NCI-H187 treated with DMSO at 0.1 percent for 48 hours (cell line): ENCODE measurements around the gene C5.
A peak's percentile ranks its signal among the peaks of the same experiment; 100 is the strongest.
"Not testable (repeated sequence)": the region's sequence is repeated elsewhere in the genome, so short reads cannot be mapped to it uniquely, and the experiment has no call there.

Source experiments
- DNase-seq: peaks from one replicate; lab custom pipeline; 2025; lab: John Stamatoyannopoulos, UW

Gene C5

GRCh38 chr9:120979797-120980196 lies 70.3 kb downstream of the C5 start:
- no peak for DNase-seq

DNA sequence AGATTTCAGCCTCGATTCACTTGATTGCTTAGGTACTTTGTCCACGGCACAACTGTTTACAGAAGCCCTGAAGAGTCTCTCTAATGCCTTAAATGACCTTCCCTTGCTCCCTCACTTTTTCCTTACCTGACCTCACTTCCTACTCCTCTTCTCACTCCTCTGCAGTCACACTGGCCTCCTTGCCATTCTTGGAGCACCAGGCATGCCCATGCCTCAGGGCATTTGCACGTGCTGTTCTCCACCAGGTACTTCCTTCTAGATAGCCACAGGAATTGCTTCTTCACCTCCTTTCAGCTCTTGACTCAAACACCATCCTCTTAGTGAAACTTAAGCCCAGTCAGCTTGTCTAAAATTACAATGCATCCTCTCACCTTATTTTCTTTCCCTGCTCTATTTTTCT lies 71.1 kb downstream of the C5 start:
- no peak for DNase-seq

DNA sequence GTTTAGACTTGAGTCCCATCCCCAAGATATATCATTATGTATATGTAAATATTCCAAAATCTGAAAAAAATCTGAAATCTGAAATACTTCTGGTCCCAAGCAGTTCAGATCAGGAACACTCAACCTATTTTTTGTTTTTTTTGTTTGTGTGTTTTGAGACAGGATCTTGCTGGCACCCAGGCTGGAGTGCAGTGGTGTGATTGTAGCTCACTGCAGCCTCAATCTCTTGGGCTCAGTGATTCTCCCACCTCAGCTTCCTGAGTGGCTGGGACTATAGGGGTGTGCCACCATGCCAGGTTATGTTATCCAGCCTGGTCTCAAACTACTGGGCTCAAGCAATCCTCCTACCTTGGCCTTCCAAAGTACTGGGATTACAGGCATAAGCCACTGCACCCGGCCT lies 72.8 kb downstream of the C5 start:
- DNase-seq, result no peak

DNA sequence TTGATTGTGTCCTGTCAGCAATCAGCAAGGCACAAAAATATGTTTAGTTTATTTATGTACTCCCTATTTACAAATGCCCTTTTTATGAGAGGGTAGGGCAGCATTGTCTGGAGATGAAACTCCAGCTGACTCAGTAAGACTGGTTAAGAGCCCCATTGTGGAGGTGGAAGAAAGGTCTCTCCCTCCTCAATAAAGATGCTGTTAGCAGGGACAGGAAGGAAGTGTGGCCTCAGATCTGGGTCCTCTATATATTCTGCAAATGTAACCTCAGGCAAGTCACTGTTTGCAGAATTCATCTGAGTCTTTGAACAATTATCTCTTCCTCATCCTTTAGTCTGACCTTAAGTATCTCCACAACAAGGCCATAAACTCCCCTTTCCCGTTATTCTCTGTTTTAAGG lies 75.2 kb downstream of the C5 start:
- DNase-seq, result no peak

- DNase-seq, result no peak
Observed at GRCh38 chr9:120974181-120974580, 75.9 kb downstream of the C5 start.

DNA sequence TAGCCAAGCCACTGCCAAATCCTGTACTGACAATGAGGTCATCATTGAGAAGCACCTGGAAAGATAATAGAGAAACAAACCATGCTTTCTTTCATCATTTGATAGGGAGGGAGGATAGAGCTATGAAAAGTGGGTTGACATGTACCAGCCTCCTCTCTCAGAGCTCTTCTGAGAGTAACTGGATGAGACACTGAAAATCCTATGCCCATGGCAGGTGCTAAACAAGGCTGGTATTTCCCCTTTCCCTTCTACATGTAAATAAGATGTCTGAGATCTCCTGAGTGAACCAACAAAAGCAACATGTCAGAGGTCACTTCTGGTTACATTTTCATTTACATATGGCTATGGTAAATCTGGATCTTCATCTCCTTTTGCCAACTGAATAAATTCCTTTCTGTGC lies 78.1 kb downstream of the C5 start:
- no peak for DNase-seq

- DNase-seq, result not testable (repeated sequence)
Observed at GRCh38 chr9:120971471-120971870, 78.6 kb downstream of the C5 start.

DNA sequence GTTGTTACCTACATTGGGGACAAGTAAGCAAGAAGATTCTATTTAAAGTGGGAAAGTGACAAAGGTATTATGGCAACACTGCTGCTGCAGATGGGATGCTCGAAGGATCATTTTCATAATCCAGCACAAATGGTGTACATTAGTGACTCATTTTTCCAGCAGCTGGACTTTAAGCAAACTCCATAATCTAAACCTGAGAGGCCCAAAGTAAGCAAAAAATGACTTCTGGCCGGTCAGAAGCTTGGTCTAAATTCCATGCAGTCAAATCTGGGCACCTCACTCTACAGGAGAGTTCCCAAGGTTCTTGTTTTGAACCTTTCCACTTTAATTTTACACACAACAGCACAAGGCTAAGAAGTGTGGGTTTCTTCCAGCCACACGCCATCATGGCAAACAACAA lies 79.8 kb downstream of the C5 start:
- no peak for DNase-seq

DNA sequence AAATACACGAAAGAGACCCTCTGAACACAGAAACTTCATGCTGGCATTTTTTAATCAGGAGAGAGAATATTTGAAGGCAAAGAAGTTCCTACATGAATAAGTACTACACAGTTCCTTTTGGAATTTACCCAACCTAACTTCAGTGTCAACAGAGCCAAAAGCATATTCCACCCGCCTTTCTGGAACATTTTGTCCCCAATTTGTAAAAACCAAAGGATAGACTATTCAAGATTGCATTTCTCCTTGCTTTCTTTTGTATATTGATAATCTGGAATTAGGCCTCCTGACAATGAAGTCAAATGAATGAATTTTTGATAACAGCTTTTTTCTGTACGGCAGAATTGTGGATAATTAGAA lies 84.1 kb downstream of the C5 start:
- DNase-seq, result no peak

- peak; percentile 73 for DNase-seq
Observed at GRCh38 chr9:120965344-120966012, 84.6 kb downstream of the C5 start.

DNA sequence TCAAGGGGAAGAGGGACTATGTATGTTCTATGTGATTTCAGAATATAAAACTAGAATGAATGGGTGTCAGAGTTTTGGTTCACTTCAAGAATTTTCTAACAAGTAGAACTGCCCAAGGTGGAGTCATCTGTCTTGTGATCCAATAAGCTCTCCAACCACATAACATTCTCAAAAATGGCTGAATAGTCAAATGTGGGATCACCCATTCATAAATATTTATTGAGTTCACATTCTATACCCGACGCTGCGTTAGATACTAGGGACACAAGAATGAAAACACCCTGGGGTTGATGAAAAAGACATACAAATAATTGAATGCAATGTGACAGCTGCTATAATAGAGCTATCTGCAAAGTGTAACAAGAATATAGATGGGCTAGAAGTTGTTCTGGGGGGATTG lies 88.1 kb downstream of the C5 start:
- no peak for DNase-seq

GRCh38 chr9:120960001-120960400 lies 90.1 kb downstream of the C5 start:
- DNase-seq, result no peak

DNA sequence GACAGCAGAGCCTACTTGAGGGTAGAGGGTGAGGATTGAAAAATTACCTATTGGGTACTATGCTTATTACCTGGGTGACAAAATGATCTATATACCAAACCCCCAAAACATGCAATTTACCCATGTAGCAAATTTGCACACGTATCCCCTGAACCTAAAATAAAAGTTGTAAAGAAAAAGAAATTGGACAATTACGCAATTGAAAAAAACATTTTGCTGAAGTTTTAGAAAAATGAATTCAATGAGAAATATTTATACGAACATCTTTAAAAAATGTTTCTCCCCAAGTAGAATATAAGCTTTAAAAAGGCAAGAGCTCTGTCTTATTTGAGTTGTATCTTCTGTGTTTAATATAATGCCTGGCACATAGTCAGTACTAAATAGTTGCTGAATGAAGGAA lies 93.2 kb downstream of the C5 start:
- no peak for DNase-seq

DNA sequence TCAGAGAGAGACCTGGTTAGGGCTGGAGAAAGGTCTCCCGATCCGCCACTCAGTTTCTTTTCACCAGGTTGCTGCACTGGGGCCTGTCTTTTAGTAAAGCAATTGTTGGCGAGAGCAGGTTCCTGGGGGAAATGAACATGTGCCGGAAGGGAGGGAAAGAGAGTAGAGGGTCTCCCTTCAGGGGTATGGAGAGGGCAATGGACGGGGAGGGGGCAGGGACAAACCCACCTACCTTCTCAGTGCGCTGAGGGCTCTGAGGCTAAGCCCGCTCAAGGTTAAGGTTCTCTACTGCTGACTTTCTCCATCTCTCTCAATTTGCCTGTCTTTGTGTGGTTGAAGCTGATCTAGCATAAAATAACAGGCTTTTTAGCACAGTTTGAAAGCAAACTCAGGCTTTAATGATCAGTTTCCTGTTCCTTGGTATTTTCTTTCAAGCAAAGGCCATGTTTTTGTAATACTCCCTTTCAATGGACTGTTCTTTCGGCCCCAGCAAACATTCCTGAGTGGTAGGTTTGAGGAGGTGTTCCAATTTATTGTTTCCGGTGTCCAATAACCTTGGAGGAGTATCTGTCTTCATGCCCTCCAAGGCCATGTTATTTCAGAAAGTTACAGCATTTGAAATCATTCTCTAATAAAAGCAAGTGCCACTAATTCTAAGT lies 98.0 kb downstream of the C5 start:
- no peak for DNase-seq

DNA sequence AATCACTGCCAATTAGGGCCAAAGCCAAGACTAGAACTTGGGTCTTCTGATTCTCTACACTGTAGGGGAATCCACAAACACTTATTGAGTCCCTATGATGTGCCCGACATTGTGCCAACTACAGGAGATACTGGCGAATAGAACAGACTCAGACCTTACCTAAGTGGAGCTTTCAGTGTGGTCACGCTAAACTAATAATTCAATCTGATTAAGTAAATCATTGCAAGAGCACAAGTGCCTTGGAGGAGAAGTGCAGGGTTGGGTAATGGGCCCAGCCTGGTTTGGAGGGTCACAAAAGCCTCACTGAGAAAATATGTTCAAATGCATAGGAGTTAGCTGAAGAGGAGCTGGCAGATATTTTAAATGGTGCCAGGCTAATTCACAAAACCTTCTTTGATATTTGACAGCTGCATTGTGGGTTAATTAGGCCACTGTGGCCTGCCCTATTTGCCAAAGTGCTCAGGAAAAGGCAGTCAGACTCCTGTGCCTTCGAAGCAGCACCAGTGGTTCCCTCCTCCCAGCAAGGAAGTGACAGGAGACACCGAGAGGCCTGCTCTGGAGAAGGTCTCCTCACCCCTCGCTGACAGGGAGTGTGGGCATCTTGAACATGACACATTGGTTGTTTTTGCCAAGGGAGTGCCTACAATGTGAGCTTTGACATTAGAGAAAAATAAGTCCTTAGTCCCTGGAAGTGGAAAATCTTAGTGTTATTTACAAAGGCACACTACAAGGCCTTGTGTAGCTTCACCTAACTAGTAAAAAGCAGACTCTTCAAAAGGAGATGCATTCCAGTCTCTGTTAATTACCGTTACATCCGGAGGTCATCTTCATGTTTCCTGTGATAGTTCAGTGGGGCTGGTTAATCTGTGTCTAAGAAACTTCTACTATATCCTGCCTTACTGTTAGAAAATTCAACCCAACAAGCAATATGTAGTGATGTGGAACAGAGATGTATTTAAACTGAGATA lies 99.4 kb downstream of the C5 start:
- no peak for DNase-seq

DNA sequence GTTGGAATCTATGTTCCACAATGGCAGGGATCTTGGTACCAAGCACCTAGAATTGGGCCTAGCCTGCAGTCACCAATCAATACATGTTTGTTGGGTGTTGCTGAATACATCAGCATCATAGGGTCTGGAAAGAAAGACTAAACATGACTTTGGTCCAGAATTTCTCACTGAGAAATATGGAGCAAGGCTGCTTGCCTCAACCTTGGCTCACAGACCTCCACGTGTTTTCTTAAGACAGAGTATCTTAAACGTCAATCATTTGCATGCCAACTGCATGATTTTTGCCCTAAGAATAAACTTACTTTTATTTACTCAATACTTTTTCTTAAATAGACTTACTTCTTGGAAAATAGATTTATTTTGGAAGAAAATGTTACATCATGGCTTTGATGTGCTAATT lies 100.8 kb downstream of the C5 start:
- DNase-seq, result no peak

- DNase-seq, result no peak
Observed at GRCh38 chr9:120948824-120949223, 101.3 kb downstream of the C5 start.

- DNase-seq, result no peak
Observed at GRCh38 chr9:120947222-120947621, 102.9 kb downstream of the C5 start.

DNA sequence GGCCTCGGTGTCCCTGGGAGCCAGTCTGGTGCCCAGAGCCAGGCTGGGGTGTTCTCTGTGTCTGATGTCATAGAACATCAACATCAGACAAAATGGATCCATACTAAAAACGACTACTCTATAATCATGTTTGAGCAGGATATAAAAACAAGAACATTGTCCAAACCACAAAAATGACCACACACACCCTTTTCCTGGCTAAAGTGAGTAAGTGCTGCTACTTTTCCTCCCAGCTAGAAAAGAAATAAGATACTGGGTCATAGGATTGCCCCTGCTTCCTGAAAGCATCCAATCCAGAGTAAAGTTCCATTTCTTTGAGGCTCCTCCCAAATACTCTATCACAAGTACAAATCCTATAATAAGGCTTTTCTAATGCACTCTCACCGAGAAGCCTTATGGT lies 103.8 kb downstream of the C5 start:
- DNase-seq, result no peak

- DNase-seq, result no peak
Observed at GRCh38 chr9:120944948-120945347, 105.1 kb downstream of the C5 start.

GRCh38 chr9:120944434-120944843 lies 105.6 kb downstream of the C5 start:
- no peak for DNase-seq

GRCh38 chr9:120942186-120943001 lies 107.7 kb downstream of the C5 start:
- DNase-seq, result no peak
